AG04450 (cell line): ENCODE data around the gene ZNF837. TPM values are rescaled to one million over a fixed set of nuclear protein-coding genes. Genes with fewer than 3 reads are reported as not detected.
A peak's percentile ranks its signal among the peaks of the same experiment; 100 is the strongest.

Source experiments
- CTCF ChIA-PET: fragments of 300-600, 350-600 bp; formaldehyde crosslinking; extraction: SDS; loops from one replicate; lab custom pipeline; 2022; ENCODE audit warnings: antibody characterized with exemption, inconsistent platforms; lab: Charles Lee
- POLR2A ChIA-PET: fragments of 350-600 bp; formaldehyde crosslinking; extraction: SDS; loops from one replicate; lab custom pipeline; 2021; ENCODE audit warnings: antibody characterized with exemption, inconsistent platforms; lab: Yijun Ruan, JAX
- DNase-seq: peaks from one replicate; pipeline ENCODE4 v3.0.0-alpha.2; 2011; ENCODE audit warnings: low read depth, low spot score
- H3K27ac ChIP-seq: one replicate; pipeline ENCODE4 v1.5.1; 2012; ENCODE audit warnings: low read depth, low read length, control low read depth
- H3K27me3 ChIP-seq: one replicate; pipeline ENCODE4 v1.6.0; 2012; ENCODE audit warnings: low read length; ENCODE audit not compliant: control insufficient read depth, insufficient read depth
- H3K4me3 ChIP-seq: 2 replicates; pipeline ENCODE4 v1.5.1; 2011; ENCODE audit warnings: mild to moderate bottlenecking, low read depth, low read length, control low read depth
- H3K9me3 ChIP-seq: 2 replicates; pipeline ENCODE4 v1.5.1; 2012; ENCODE audit warnings: low read length; ENCODE audit not compliant: control insufficient read depth, insufficient read depth
- CTCF ChIP-seq: IDR thresholded peaks from 2 replicates; pipeline ENCODE4 v1.5.1; 2011; ENCODE audit warnings: low read depth, low read length, control low read depth, inconsistent platforms
- polyA plus RNA-seq: library from polyadenylated mRNA; depleted of rRNA; stranded (reverse); fragments of >200 nt; gene quantifications from 2 replicates; pipeline ENCODE4 v1.2.3, GENCODE V29; 2011

ZNF837 gene
- polyA plus RNA-seq, 1 experiment = 0.33 TPM

- peaks cover 2% of the 10 kb centered on the region for H3K27me3 ChIP-seq
- peaks cover 24% of the 10 kb centered on the region; the same call in 1 of the 2 replicates for H3K9me3 ChIP-seq
- H3K4me3 ChIP-seq = no peak overlapping the region
- no peak for TF ChIP-seq CTCF
- no peak overlapping the region for H3K27ac ChIP-seq
- ChIA-PET CTCF (no interaction called here), POLR2A (no interaction called here)
- no peak for DNase-seq
These were observed 14.0 kb downstream of the ZNF837 start for GRCh38 chr19:58366585-58367430.

- no peak overlapping the region for H3K27ac ChIP-seq
- ChIA-PET POLR2A (no interaction called here), CTCF (interaction anchor here (0.5 to 0.9 kb wide), 2 partner anchors 155 to 445 kb away, joined by 3 read pairs; partner anchors contain the start of gene ZBTB45)
- no peak overlapping the region for H3K4me3 ChIP-seq
- peaks cover 22% of the 10 kb centered on the region; the same call in 1 of the 2 replicates for H3K9me3 ChIP-seq
- no peak for DNase-seq
- H3K27me3 ChIP-seq = peaks cover 2% of the 10 kb centered on the region
- TF ChIP-seq CTCF = no peak
These were observed 16.7 kb downstream of the ZNF837 start for GRCh38 chr19:58364146-58364545.

- CTCF ChIA-PET = interaction anchor here (0.6 kb wide), 1 partner anchor 44 kb away, joined by 4 read pairs; no protein-coding TSS in a partner anchor
- Histone ChIP-seq H3K9me3 (peaks cover 7% of the 10 kb centered on the region; the same call in 1 of the 2 replicates), H3K27ac (peak within 1 kb of the TSS; percentile 97), H3K27me3 (peaks cover 6% of the 10 kb centered on the region), H3K4me3 (peak within 1 kb of the TSS; percentile 77)
- peak; percentile 88 for DNase-seq
- POLR2A ChIA-PET = interaction anchor here (0.5 to 2.3 kb wide), 18 partner anchors 8 to 198 kb away, joined by 3 to 17 read pairs (median 4); partner anchors contain the start of genes ERVK3-1, RPS5, UBE2M and ZBTB45
- TF ChIP-seq CTCF = no peak; the same call in 1 of the 2 replicates
These were observed 18.4 kb downstream of the ZNF837 start, which contains the start of gene ZNF497 for GRCh38 chr19:58362272-58362994. Gene ZNF497 (minus strand): TSS chr19:58362751. CDS start chr19:58357635, 5,116 bp downstream.

GRCh38 chr19:58361900-58362271 is 18.9 kb downstream of the ZNF837 start:
- POLR2A ChIA-PET = interaction anchor here (0.6 to 2.3 kb wide), 11 partner anchors 12 to 158 kb away, joined by 3 to 17 read pairs (median 6); partner anchors contain the start of genes ERVK3-1, ZBTB45, ZNF584 and ZNF837
- Histone ChIP-seq H3K4me3 (peak overlapping the region; percentile 77), H3K9me3 (peaks cover 7% of the 10 kb centered on the region; the same call in 1 of the 2 replicates), H3K27me3 (peaks cover 10% of the 10 kb centered on the region), H3K27ac (peak overlapping the region; percentile 97)
- no peak for DNase-seq
- TF ChIP-seq CTCF = 0 out of 2 replicates have a peak, but pooled peaks have one; percentile 24
- CTCF ChIA-PET = no interaction called here
